D721Med (cell line): Measurements from ENCODE around the gene MYOCD.

Source experiments
- DNase-seq: peaks from one replicate; pipeline ENCODE4 v3.0.0; 2011; ENCODE audit warnings: low spot score; ENCODE audit not compliant: insufficient read length
- FAIRE-seq: peaks from 2 replicates; lab custom pipeline; 2011; peaks lifted over from hg19 to GRCh38; lab: Jason Lieb, UNC
- CTCF ChIP-seq: IDR thresholded peaks from 2 replicates; pipeline ENCODE4 v1.5.1; 2012; ENCODE audit warnings: mild to moderate bottlenecking, control low read depth; ENCODE audit not compliant: insufficient read depth; ENCODE audit errors: missing control alignments

The MYOCD gene

GRCh38 chr17:12732366-12732765 lies 66.7 kb downstream of the MYOCD start:
- no peak for FAIRE-seq
- no peak for TF ChIP-seq CTCF

GRCh38 chr17:12734926-12735325 lies 69.2 kb downstream of the MYOCD start:
- FAIRE-seq (no peak), DNase-seq (no peak)
- TF ChIP-seq CTCF = no peak

More at GRCh38 chr17:12732366-12732765, 66.7 kb downstream of the MYOCD start:
- no peak for DNase-seq

GRCh38 chr17:12735517-12735916 lies 69.8 kb downstream of the MYOCD start:
- DNase-seq (no peak), FAIRE-seq (no peak)
- TF ChIP-seq CTCF = no peak

- no peak for DNase-seq
- no peak for FAIRE-seq
- no peak for TF ChIP-seq CTCF
Observed at GRCh38 chr17:12736526-12736925, 70.8 kb downstream of the MYOCD start.

- TF ChIP-seq CTCF = no peak
- DNase-seq (no peak), FAIRE-seq (no peak)
Observed at GRCh38 chr17:12737740-12738469, 72.2 kb downstream of the MYOCD start.

GRCh38 chr17:12738624-12739023 lies 72.9 kb downstream of the MYOCD start:
- no peak for TF ChIP-seq CTCF
- FAIRE-seq = no peak
- no peak for DNase-seq

- DNase-seq = no peak
- TF ChIP-seq CTCF = no peak
- FAIRE-seq = no peak
Observed at GRCh38 chr17:12739500-12739899, 73.8 kb downstream of the MYOCD start.
